Neural progenitor cell (in vitro differentiated cells): ENCODE results near the gene TPCN1.

Source experiments
- CTCF ChIP-seq: fragments of 200-600 bp; sonication (generic); IDR thresholded peaks from 2 replicates; pipeline ENCODE4 v1.5.1; 2017; ENCODE audit warnings: antibody characterized with exemption, mild to moderate bottlenecking
- EZH2 ChIP-seq: fragments of 200-600 bp; sonication (generic); IDR thresholded peaks from 2 replicates; pipeline ENCODE4 v1.6.1; 2017; ENCODE audit warnings: antibody characterized with exemption, mild to moderate bottlenecking, moderate library complexity
- EZH2phosphoT487 ChIP-seq: fragments of 200-600 bp; sonication (generic); IDR thresholded peaks from 2 replicates; pipeline ENCODE4 v1.6.1; 2017; ENCODE audit warnings: antibody characterized with exemption

- TF ChIP-seq CTCF (no peak), EZH2 (no peak), EZH2phosphoT487 (no peak)
Observed at GRCh38 chr12:113254298-113254697, 33.0 kb downstream of the TPCN1 start.
